SK-N-SH treated with all-trans-retinoic acid at 6 μM for 48 hours (cell line): Measurements from ENCODE around the gene EMCN.

ENCODE experiments used
- ARNTL ChIP-seq: fragments of 450-650 bp; formaldehyde crosslinking; IDR thresholded peaks from 2 replicates; pipeline ENCODE4 v1.5.0; 2020; ENCODE audit warnings: low read depth, mild to moderate bottlenecking, moderate library complexity, borderline replicate concordance
- BACH2 ChIP-seq: fragments of 250-450 bp; sonication (Bioruptor Pico); IDR thresholded peaks from 2 replicates; pipeline ENCODE4 v1.9.0; 2021; ENCODE audit warnings: mild to moderate bottlenecking, borderline replicate concordance
- CREB5 ChIP-seq: fragments of 250-450 bp; sonication (Bioruptor Pico); IDR thresholded peaks from 2 replicates; pipeline ENCODE4 v1.5.1; 2020; ENCODE audit warnings: low read depth, mild to moderate bottlenecking, moderate library complexity
- CSDC2 ChIP-seq: fragments of 250-450 bp; sonication (Bioruptor Pico); IDR thresholded peaks from 2 replicates; pipeline ENCODE4 v1.5.0; 2020; ENCODE audit warnings: mild to moderate bottlenecking, moderate library complexity
- GLIS3 ChIP-seq: fragments of 250-450 bp; sonication (Bioruptor Pico); IDR thresholded peaks from 2 replicates; pipeline ENCODE4 v1.5.0; 2020; ENCODE audit warnings: mild to moderate bottlenecking, moderate library complexity
- ISL1 ChIP-seq: fragments of 250-450 bp; sonication (Bioruptor Pico); IDR thresholded peaks from 2 replicates; pipeline ENCODE4 v2.1.2; 2022; ENCODE audit warnings: mild to moderate bottlenecking, moderate library complexity
- POU6F1 ChIP-seq: fragments of 250-450 bp; sonication (Bioruptor Pico); IDR thresholded peaks from 2 replicates; pipeline ENCODE4 v1.8.0; 2021; ENCODE audit warnings: low read depth, mild to moderate bottlenecking, moderate library complexity, borderline replicate concordance
- PPARA ChIP-seq: fragments of 250-450 bp; sonication (Bioruptor Pico); IDR thresholded peaks from 2 replicates; pipeline ENCODE4 v1.5.0; 2020; ENCODE audit warnings: mild to moderate bottlenecking, borderline replicate concordance
- RARB ChIP-seq: fragments of 250-450 bp; sonication (Bioruptor Pico); IDR thresholded peaks from 2 replicates; pipeline ENCODE4 v1.8.0; 2021; ENCODE audit warnings: mild to moderate bottlenecking, moderate library complexity
- TOX ChIP-seq: fragments of 250-450 bp; sonication (Bioruptor Pico); IDR thresholded peaks from 2 replicates; pipeline ENCODE4 v1.8.0; 2021; ENCODE audit warnings: mild to moderate bottlenecking, moderate library complexity, borderline replicate concordance
- TSHZ2 ChIP-seq: fragments of 250-450 bp; sonication (Bioruptor Pico); IDR thresholded peaks from 2 replicates; pipeline ENCODE4 v1.5.0; 2020; ENCODE audit warnings: mild to moderate bottlenecking, moderate library complexity
- ZFP3 ChIP-seq: fragments of 250-450 bp; sonication (Bioruptor Pico); IDR thresholded peaks from 2 replicates; pipeline ENCODE4 v1.5.0; 2020; ENCODE audit warnings: mild to moderate bottlenecking, moderate library complexity
- ZNF70 ChIP-seq: fragments of 450-650 bp; formaldehyde crosslinking; IDR thresholded peaks from 2 replicates; pipeline ENCODE4 v1.5.0; 2020; ENCODE audit warnings: mild to moderate bottlenecking, moderate library complexity

- TF ChIP-seq ZFP3 (CRISPR knock-in tag) (no peak), ARNTL (CRISPR knock-in tag) (no peak), POU6F1 (CRISPR knock-in tag) (no peak), PPARA (CRISPR knock-in tag) (no peak), CREB5 (CRISPR knock-in tag) (no peak), ISL1 (CRISPR knock-in tag) (no peak), TSHZ2 (CRISPR knock-in tag) (no peak), TOX (CRISPR knock-in tag) (no peak), RARB (CRISPR knock-in tag) (no peak), CSDC2 (CRISPR knock-in tag) (no peak), GLIS3 (CRISPR knock-in tag) (no peak), ZNF70 (CRISPR knock-in tag) (no peak), BACH2 (CRISPR knock-in tag) (no peak)
These were observed 1.6 kb downstream of the EMCN start for GRCh38 chr4:100516225-100516624.
